Kasumi-1 (cell line): ENCODE measurements around the gene IER5L.
"Not testable (repeated sequence)": the region's sequence is repeated elsewhere in the genome, so short reads cannot be mapped to it uniquely, and the experiment has no call there.

ENCODE experiments used
- DNase-seq, 2 experiments: peaks; one replicate each; lab custom pipeline; 2025; lab: John Stamatoyannopoulos, UW

Gene IER5L

DNA sequence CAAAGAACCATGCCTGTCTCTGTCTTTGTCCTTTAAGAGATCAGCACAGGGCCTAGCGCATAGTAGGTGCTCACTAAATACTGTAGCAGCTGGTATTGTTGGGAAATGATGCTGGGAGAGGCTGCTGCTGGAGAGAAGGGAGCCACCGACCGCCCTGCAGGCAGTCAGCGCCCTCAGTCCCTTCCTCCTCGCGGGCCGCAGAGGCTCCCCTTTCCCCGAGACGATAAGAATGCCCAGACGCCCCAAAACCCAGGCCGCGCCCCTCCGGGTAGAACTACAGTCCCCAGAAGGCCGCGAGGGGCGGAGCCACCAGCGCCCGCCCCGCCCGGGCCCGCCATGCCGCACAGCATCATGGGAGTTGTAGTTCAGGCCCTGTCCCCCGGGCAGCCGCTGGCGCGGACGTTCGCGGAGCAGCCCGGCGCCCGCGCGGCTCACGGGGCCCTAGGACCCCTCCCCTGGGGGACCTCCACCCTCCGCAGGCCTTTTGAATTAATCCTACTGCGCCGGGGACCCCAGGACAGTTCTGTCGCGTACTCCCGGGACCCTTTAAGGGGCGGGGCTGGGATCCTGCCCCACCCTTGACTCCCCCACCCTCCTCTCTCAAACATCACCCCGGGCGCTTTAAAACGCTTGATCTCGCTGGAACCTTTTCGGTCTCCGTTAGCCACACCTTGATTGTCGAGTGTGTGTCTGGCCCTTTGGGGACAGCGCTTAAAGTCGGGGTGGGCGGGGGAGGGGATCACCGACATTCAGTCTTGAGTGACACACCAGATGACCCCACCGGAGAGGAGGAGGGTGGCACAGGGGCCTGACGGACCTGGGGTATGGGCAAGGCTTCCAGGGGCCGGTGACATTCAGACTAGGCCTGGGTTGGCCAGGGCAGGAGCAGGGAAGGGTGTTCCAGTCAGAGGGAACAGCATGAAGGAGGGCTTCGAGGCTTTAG, 24.8 kb upstream of the IER5L start:
- DNase-seq, result peak; percentile 65 to 67

DNA sequence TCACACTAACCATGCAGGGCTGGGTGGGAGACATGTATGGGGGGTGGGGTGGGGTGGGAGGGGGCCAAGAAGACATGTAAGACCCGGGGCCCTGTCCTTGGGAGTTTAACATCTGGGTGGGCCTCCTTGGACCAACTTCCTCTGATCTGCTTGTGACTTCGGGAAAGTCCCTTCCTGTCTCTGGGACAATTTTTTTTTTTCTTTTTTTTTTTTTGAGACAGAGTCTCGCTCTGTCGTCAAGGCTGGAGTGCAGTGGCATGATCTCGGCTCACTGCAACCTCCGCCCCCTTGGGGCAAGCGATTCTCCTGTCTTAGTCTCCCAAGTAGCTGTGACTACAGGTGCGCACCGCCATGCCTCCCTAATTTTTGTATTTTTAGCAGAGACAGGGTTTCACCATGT, 23.8 kb upstream of the IER5L start:
- no peak for DNase-seq

DNA sequence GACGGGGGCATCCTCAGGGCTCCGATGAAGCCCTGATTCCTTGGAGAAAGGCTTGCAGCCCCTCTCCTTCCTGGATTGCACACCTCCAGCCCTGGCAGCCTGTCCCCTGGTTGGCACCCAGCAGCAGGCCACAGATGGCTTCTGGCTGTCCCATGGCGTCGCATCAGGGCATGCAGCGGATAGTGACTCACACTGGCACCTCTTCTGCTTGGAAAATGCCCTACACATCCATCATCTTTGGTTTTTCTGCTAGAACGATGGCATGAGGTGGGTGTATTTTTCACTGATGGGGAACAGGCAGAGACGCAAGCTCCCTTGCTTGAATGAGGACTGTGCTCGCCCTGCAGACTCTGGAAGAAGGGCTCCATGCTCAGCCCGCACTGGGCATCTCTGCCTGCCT, 23.2 kb upstream of the IER5L start:
- no peak for DNase-seq

DNA sequence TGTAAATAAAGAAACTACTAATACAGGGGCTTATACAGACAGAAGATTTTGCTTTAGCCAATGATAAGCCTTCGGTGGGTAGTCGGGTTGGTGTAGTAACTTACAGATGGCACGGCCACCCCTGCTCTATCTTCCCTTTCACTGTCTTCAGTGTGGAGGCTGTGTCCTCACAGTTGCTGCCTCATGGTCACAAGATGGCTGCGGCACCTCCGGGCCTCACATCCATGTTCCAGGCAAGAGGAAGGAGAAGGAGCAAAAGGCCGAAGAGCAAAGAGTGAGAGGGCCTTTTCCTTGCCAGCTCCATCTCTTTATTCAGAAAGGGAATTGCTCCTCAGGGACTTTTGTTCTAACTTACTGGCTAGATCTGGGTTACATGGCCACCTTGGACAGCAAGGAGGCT, 22.2 kb upstream of the IER5L start:
- DNase-seq, result no peak

DNA sequence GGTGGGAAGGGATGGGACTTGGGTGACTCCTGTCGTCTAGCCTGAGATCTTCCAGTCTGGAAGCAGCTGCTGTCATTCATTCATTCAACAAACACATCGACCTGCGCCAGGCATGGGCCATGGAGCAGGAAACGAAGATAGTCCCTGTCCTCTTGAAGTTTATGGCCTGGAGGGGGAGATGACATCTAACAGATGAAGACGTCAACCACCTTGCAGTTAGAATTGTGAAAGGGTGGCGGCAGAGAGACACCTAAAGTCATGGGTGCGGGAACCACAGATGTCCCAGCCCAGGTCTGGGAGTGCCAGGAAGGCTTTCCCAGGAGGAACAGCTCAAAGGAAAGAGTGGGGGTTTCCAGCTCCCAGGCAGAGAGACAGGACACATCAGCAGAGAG, 21.0 kb upstream of the IER5L start:
- DNase-seq, result no peak

DNA sequence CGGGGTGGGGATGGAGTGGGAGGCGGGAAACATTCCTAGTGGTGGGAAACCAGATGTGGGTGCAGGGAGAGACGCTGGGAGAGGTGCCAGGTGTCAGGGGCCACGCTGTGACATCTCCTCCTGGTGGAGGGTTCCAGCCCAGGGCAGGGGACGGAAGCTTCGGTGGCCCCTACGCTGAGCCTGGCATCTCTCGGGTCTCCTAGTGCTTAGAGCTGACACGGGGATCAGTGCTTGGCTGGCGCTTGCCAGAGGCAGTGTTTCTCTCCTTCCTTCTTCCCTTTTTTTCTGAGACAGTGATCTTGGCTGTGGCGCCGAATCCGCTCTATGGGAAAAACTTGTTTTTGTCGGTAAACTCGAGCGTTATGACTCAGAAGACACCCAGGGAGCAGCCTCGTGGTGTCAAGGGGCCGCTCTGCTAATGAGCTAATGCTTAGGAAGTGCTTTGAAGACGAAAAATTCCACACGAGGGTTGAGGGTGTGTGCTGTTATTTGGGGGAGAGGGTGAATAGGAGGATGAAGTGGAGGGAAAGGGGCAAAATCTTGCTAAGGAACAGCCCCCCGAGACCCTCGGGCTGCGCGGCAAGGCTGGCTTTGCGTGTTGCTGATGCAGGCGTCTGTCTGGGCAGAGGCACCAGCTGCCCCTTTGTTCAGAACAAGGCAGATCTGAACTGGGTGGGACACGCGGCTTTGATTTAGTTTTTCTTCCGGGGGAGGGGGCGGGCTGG, 20.4 kb upstream of the IER5L start:
- DNase-seq, result peak; percentile 41 to 46

DNA sequence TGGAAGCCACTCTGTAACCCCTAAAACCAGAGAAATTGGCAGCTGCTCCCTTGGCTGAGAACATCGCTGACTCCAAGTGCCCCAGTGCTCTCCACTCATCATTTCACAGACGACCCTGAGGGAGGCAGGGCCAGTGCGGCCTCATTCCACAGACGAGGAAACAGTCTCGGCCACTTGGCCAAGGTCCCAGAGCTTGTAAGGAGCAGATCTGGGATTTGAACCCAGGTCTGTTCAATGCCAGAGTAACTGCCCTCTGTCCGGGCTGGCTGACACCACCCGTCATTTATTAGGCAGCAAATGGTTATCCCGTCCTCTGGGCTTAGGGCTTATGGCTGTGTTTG, 19.9 kb upstream of the IER5L start:
- no peak for DNase-seq

DNA sequence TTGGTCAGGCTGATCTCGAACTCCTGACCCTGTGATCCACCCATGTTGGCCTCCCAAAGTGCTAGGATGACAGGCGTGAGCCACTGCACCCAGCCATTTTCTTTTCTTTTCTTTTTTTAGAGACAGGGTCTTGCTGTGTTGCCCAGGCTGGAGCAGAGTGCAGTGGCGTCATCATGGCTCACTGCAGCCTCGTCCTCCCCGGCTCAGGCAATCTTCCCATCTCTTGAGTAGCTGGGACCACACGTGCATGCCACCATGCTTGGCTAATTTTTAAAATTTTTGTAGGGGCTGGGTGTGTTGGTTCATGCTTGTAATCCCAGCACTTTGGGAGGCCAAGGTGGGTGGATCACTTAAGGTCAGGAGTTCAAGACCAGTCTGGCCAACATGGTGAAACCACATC, 19.0 kb upstream of the IER5L start:
- DNase-seq, result not testable (repeated sequence)

DNA sequence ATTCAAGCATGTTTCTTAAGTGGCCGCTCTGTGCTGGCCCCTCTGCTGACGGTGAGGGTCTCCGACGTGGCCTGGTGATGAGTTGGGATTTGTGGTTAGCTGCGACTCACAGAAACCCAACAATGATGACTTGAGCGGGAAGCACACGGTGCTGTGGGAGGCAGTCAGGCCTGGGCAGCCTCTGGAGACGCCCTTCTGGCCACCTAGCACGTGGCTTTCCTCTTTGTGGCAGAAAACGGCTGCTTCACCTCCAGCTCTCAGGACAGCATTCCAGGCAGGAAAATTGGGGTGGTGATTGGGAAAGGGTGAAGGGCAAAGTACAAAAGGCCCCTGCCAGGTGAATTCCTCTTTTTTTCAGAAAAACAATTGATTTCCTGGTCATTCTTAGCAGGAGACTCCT, 17.5 kb upstream of the IER5L start:
- DNase-seq, result no peak

DNA sequence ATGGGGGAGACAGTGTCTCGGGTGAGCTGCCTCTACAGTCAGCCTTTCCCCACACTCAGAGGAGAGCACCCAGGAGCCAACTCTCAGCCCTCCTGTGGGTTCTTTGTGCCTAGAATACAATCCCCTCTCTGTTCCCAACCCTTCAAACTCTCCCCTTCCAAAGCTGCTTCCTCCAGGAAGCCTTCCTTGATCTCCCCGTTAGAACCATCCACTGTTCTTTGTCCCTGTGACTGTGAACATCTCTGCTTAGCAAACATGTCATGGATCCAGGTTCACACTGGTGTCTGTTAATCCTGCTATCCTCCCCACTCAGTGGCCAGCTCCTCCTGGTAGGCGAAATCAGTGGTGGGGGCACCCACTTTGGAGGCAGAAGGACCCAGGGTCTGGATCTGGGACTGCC, 16.2 kb upstream of the IER5L start:
- DNase-seq, result no peak

DNA sequence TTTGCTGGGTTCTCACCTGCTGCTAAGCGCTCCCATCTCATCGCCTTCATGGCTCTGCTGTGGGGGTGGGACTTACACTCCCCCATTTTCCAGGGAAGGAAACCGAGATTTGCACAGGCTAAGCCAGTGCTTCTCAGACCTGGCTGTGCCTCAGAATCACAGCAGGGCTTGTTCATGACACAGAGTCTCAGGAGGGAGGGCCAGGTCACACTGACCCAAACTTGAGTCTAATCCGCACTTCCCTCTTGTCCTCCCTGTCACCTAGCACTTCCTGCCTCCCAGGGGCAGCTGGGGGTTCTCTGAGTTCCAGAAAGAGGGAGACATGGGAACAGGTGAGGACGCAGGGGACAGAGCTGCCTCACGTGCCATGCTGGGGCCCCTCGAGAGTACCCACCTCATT, 15.6 kb upstream of the IER5L start:
- no peak for DNase-seq

DNA sequence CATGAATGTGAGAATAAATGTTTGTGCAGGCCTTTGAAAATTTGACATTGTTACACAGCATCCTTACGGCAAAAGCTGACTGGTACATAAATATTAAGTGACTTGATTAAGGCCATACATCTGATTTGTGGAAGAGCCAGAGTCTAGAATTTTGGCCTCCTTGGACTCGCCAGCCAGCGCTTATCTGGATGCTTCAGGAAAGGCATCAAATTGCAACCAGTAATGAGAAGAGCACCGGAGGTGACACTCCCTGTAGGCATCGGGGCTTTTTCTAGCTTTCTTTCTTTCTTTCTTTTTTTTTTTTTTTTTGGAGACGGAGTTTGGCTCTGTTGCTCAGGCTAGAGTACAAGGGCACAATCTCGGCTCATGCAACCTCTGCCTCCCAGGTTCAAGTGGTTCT, 13.2 kb upstream of the IER5L start:
- no peak for DNase-seq

DNA sequence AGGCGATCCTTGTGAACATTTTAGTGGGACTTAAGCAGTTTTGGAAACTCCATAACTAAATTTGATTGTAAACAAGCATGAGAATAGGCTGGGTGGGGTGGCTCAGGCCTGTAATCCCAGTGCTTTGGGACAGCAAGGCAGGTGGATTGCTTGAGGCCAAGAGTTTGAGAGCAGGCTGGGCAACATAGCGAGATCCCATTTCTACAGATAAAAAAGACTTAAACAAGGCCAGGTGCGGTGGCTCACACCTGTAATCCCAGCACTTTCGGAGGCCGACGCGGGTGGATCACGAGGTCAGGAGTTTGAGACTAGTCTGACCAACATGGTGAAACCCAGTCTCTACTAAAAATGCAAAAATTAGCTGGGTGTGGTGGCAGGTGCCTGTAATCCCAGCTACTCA, 11.9 kb upstream of the IER5L start:
- not testable (repeated sequence) for DNase-seq

DNA sequence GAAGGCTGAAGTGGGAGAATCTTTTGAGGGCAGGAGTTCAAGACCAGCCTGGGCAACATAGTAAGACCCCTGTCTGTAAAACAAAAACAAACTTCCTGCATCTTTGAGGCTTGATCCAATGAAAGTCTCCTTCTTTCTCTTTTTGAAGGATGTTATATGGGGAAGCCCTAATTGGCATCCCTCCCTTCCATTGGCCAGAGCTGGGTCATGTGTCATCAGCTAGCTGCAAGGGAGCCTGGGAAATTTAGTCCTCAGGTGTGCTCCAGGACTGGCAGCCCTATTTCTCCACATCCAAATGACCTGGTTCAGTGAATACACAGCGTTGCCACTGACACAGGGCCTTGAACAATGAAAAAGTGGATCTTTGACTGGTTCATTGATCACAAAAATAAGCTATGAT, 9.0 kb upstream of the IER5L start:
- DNase-seq, result no peak

DNA sequence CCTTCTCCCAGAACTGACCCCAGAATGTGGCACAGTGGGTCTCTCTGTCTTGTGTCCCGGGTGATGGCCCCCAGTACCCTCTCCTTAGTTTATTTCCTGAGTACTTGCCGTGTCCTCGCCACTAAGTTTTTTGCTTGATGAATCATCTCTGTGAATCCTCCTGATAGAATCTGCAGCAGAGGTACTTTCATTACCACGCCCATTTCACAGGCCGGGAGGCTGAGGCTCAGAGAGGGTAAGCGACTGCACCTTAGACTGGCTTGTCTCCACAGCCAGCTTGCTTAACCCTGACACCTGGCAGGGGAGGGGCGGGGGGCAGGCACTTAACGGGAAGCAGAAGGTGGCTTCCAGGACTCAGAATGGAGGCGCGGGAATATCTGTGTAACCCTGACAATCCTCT, 7.9 kb upstream of the IER5L start:
- DNase-seq, result no peak

DNA sequence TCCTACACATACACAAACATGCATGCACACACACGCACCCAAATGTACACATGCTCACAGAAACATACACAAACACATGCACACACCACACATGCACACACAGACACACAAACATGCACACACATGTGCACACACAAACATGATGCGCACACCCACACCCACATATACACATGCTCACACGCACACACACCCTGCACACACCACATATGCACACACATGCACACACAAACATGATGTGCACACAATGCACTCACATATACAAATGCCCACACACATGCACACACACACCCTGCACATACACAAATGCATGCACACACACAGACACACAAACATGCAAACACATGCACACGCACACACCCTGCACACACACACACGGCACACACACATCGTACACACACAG, 7.3 kb upstream of the IER5L start:
- DNase-seq, result no peak

DNA sequence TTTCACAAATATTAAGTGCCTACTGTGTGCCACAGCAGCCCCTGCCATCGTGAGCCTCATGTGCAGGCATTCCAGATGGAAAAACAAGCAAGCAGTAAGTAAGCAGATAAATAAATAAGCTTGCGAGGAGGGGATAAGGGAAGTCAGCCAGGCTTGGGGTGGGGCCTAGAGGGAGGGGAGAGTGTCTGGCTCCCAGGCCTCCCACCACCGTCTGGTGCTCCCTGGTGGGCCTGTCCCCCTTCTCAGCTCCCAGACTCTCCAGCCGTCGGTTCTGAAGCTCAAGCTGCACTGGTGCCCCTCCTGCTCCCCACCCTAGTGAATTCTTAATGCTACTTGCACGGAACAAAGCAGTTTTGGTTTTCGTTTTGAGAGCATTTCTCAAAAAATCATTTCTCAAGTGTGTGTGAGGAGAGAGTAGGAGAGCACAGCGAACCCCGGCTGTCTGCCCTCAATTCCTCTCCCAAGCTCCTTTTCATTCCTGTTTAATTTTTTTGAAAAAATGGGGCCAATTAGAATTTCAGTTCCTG, 6.6 kb upstream of the IER5L start:
- no peak for DNase-seq

DNA sequence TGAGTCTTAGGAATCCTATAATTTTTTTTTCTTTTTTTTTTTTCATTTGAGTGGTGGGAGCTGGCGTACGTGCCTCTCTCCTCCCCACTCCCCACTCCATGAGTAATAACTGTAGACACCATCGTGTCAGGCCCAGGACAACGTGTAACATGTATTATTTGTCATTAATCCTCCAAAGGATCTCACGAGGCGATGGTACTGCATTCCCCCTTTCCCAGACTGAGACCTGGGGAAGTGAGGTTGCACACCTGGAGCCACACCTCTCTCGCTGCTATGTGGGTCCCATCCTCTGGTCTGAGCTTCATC, 6.1 kb upstream of the IER5L start:
- DNase-seq, result no peak

DNA sequence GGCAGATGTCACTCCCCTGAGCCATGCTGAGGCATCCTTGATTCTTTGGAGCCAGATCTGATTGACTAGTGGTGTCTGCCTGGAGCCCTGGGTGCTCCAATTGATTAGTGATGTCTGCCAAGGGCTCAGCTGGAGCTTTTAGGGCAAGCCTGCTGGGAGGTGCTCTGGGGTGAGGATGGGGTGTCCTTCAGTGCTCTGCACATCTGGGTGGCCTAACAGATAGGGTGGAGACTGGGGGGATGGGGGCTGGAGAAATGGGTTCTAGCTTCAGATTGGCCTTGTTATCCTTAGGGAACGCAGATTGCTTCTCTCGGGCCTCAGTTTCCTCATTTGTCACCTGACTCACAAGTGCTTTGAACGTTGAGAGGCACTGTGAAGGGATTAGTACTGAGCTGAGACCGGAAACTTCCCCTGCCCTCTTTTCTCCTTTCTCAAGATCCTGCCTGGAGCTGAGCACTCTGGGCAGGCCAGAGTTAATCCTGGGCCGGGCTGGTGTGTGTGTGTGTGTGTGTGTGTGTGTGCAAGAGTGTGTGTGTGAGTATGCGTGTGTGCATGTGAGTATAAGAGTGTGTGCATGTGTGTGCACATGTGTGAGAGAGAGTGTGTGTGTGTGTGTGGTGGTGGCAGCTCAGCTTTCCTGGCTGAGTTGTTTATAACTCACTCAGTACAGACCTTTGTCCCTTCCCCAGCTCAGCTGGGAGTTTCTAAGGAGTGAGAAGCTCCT, 5.6 kb upstream of the IER5L start:
- no peak for DNase-seq

DNA sequence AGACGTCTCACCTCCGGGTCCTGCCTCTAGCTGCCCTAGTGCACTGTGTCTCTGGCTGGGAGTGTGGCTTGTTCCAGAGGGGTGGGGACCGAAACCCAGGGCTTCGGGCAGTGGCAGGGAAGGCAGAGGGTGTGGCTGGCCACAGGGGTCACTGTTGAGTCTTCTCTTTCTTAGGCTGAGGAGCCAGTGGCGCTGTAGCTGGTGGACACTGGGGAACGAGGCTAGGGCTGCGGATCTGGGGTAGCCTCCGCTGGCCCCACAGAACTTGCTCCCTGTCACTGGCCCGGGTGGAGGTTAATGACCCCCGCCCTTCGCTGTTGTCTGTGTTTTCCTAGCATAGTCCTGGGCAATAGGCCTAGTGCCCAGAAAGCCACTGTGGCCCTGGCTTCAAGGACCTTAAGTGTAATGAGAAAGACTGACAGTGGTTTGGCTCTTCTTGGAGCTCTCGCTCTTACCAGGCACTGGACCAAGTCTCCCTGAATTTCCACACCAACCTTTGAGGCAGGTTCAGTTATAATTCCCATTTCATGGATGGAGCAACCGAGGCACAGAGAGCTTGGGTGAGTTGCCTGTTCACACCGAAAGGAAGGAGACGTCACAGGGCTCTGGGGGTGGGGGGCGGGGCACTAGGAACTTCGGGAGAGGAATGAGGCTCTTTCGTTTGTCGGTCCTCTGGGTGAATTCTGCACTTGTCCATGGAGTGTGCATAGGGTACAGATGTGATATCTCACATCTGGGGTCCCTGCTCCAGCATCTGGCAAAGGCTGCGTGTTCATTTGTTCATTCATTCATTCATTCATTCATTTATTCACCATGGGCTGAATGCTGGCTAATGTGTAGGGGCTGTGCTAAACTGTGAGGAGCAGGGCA, 4.8 kb upstream of the IER5L start:
- DNase-seq, result peak in 1 of 2 experiments; percentile 16

DNA sequence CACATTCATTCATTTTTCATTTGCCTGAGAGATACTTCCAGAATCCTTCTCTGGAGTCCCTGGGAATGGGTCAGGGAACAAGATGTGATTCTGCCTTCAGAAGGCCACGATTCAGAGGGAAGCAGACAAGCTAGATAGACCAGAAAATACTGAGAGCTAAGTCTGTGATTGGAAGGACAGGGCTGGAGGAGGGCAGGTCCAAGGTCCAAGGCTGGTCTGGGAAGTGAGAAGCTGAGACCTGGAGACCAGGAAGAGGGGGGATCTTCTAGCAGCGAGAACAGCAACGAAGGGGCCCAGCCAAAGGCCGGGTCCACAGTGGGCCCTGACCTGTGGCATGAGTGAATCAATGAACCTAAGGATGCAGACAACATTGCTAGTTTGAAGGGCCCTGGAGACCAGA, 4.1 kb upstream of the IER5L start:
- DNase-seq, result no peak

DNA sequence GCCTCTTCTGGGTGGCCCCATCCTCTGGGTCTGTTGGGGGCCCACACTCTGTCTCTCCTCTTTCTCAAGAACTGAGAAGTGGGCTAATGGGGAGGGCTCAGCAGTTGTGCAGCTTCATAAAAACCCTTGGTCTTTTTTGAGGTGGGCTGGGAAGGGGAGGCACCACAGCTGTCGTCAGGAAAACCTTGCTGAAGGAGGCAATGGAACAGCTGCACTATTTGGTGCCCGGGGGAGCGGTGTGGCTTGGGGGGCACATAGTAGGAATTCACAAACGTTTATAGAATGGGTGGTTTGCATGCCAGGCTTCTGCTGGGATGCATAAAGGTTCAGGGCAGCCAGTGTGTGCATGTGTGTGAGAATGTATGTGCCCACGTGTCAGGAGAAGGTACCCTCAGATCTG, 3.2 kb upstream of the IER5L start:
- no peak for DNase-seq
